Coronary artery (tissue), 2 donors: ENCODE results near the gene NUP93.
"Not testable (repeated sequence)": the region's sequence is repeated elsewhere in the genome, so short reads cannot be mapped to it uniquely, and the experiment has no call there.

Experiments
- DNase-seq: peaks from one replicate; pipeline ENCODE4 v3.0.0-alpha.2; 2017; ENCODE audit warnings: low spot score
- H3K27ac ChIP-seq, 2 donors: fragments of 200-600 bp; sonication (generic); one replicate each; pipeline ENCODE4 v1.5.1; 2016 to 2019
- H3K4me3 ChIP-seq: fragments of 200-600 bp; sonication (generic); 2 replicates; pipeline ENCODE4 v1.5.1; 2016; ENCODE audit warnings: mild to moderate bottlenecking, moderate library complexity
- CTCF ChIP-seq: fragments of 200-600 bp; sonication (generic); IDR thresholded peaks from one replicate; pipeline ENCODE4 v1.5.1; 2019; ENCODE audit warnings: antibody characterized with exemption

Gene NUP93

DNA sequence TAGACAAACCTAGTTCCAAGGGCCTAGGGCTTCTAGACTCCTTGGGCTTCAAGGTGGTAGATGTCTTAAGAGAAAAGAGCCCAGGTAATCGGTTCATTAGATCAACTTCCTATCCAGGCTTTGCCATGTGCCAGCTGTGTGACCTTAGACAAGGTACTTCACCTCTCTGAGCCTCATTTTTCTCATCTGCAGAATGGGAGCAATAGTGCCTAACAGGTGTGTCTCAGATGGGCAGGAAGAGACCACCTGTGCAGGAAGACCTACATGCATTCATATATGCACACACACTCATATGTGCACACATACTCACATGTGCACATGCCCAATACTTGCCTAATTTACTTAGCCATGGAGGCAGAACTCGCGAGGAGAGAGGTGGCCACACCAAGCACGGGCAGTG lies 150.8 kb downstream of the NUP93 start:
- no peak for DNase-seq
- Histone ChIP-seq H3K27ac (no peak overlapping the region), H3K4me3 (no peak overlapping the region)
- TF ChIP-seq CTCF, result no peak

DNA sequence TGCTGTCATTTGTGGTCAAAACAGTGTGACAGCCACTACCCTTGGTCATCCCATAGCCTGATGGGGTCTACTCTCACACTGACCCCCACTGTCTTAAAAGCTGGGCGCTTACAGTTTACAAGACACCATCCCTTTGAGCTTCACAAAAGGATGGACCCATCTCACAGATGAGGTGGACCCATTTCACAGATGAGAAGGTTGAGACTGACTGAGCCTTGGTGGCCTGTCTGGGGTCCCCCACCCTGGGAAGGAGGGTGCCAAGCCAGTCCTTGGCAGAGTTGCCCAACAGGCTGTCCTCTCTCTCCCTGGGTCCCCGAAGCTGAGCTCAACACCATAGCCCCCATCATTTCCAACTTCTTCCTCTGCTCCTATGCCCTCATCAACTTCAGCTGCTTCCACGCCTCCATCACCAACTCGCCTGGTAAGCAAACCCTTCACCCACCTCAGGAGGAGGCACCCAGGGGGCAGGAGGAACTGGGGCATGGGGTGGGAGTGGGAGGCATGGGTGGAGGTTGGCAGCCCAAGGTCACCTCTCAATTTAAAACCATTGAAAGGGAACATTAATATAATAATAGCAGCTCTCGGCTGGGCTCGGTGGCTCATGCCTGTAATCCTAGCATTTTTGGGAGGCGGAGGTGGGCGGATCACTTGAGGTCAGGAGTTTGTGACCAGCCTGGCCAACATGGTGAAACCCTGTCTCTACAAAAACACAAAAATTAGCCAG lies 152.3 kb downstream of the NUP93 start:
- no peak for TF ChIP-seq CTCF
- no peak overlapping the region for H3K27ac ChIP-seq
- H3K4me3 ChIP-seq, result no peak overlapping the region
- no peak for DNase-seq

- no peak for DNase-seq
- no peak for TF ChIP-seq CTCF
- H3K27ac ChIP-seq, result no peak overlapping the region
These were observed 153.7 kb downstream of the NUP93 start for GRCh38 chr16:56883586-56883985.

GRCh38 chr16:56884026-56884582 lies 154.2 kb downstream of the NUP93 start:
- Histone ChIP-seq H3K4me3 (no peak overlapping the region), H3K27ac (no peak overlapping the region)
- no peak for DNase-seq
- no peak for TF ChIP-seq CTCF

More at GRCh38 chr16:56883586-56883985, 153.7 kb downstream of the NUP93 start:
- no peak overlapping the region for H3K4me3 ChIP-seq

GRCh38 chr16:56884929-56885328 lies 155.0 kb downstream of the NUP93 start:
- H3K27ac ChIP-seq, H3K4me3 ChIP-seq, DNase-seq: not testable (repeated sequence)

- Histone ChIP-seq H3K4me3 (no peak overlapping the region), H3K27ac (no peak overlapping the region)
- no peak for TF ChIP-seq CTCF
- no peak for DNase-seq
These were observed 155.7 kb downstream of the NUP93 start for GRCh38 chr16:56885446-56886162.

DNA sequence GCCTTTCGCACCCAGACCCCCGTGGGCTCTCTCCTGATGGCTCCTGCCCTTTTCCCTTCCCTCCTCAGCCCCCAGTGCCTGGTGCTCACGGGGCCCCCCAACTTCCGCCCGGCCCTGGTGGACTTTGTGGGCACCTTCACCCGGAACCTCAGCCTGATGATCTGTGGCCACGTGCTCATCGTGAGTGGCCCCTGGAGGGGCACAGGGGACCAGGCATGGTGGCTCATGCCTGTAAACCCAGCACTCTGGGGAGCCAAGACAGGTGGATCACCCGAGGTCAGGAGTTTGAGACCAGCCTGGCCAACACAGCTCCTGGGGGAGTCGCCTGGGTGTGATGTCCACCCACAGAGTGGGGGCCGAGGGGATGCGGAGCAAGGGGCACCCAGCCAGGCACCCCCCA lies 156.4 kb downstream of the NUP93 start:
- no peak for DNase-seq
- H3K27ac ChIP-seq, result no peak overlapping the region
- no peak overlapping the region for H3K4me3 ChIP-seq
- no peak for TF ChIP-seq CTCF
